Karpas-422 (cell line): ENCODE data around the gene ATP6V0B. TPM values are rescaled to one million over a fixed set of nuclear protein-coding genes. Genes with fewer than 3 reads are reported as not detected.
A peak's percentile ranks its signal among the peaks of the same experiment; 100 is the strongest.

Experiments
- DNase-seq: peaks from one replicate; pipeline ENCODE4 v3.0.0-alpha.2; 2015
- H2AFZ ChIP-seq: fragments of 200-600 bp; sonication (generic); 2 replicates; pipeline ENCODE4 v1.6.1; 2014; ENCODE audit warnings: antibody characterized with exemption, low read length, mixed read lengths
- H3K27ac ChIP-seq: fragments of 200-600 bp; sonication (generic); 2 replicates; pipeline ENCODE4 v1.5.1; 2014; ENCODE audit warnings: mild to moderate bottlenecking, low read length, moderate library complexity
- H3K27me3 ChIP-seq: fragments of 200-600 bp; sonication (generic); 2 replicates; pipeline ENCODE4 v1.6.1; 2014; ENCODE audit warnings: low read length, mixed read lengths
- H3K36me3 ChIP-seq: fragments of 200-600 bp; sonication (generic); 2 replicates; pipeline ENCODE4 v1.6.1; 2014; ENCODE audit warnings: low read length, mixed read lengths; ENCODE audit not compliant: insufficient read depth
- H3K4me1 ChIP-seq: fragments of 200-600 bp; sonication (generic); 2 replicates; pipeline ENCODE4 v1.6.1; 2014; ENCODE audit warnings: mild to moderate bottlenecking, low read length, mixed read lengths
- H3K4me2 ChIP-seq: fragments of 200-600 bp; sonication (generic); 2 replicates; pipeline ENCODE4 v1.6.1; 2014; ENCODE audit warnings: low read length, low read depth, mild to moderate bottlenecking; ENCODE audit not compliant: poor library complexity, severe bottlenecking
- H3K4me3 ChIP-seq: fragments of 200-600 bp; sonication (generic); 2 replicates; pipeline ENCODE4 v1.5.1; 2014; ENCODE audit warnings: mild to moderate bottlenecking, antibody characterized with exemption, low read length, mixed read lengths
- H3K79me2 ChIP-seq: fragments of 200-600 bp; sonication (generic); 2 replicates; pipeline ENCODE4 v1.6.1; 2014; ENCODE audit warnings: mild to moderate bottlenecking, low read length, mixed read lengths
- H3K9ac ChIP-seq: fragments of 200-600 bp; sonication (generic); 2 replicates; pipeline ENCODE4 v1.6.0; 2014; ENCODE audit warnings: low read length
- H3K9me2 ChIP-seq: fragments of 200-600 bp; sonication (generic), shearing (Covaris generic); replicated peaks from 2 replicates; pipeline ENCODE4 v1.6.0; 2014; ENCODE audit warnings: mild to moderate bottlenecking, low read length, moderate library complexity; ENCODE audit not compliant: insufficient read depth
- H3K9me3 ChIP-seq: fragments of 300-700, 200-600 bp; sonication (generic); 2 replicates; pipeline ENCODE4 v1.6.1; 2014; ENCODE audit warnings: low read length, mixed read lengths
- H4K20me1 ChIP-seq: fragments of 200-600 bp; sonication (generic); 2 replicates; pipeline ENCODE4 v1.6.1; 2014; ENCODE audit warnings: mild to moderate bottlenecking, antibody characterized with exemption, low read length, low read depth; ENCODE audit not compliant: insufficient read depth
- total RNA-seq: library from RNA; depleted of rRNA; stranded (reverse); fragments of >200 nt; shearing (Covaris generic); gene quantifications from 2 replicates; pipeline ENCODE4 v1.2.3, GENCODE V29; 2014; ENCODE audit warnings: low replicate concordance

Gene ATP6V0B
- total RNA-seq, 1 experiment from 2014 or later: 386 TPM

DNA sequence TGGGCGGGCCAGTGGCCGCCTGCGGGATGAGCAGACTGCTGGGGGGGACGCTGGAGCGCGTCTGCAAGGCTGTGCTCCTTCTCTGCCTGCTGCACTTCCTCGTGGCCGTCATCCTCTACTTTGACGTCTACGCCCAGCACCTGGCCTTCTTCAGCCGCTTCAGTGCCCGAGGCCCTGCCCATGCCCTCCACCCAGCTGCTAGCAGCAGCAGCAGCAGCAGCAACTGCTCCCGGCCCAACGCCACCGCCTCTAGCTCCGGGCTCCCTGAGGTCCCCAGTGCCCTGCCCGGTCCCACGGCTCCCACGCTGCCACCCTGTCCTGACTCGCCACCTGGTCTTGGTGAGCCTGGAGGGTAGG, 6.4 kb downstream of the ATP6V0B start:
- Histone ChIP-seq H2AFZ (no peak overlapping the region), H3K4me2 (peak overlapping the region; percentile 94), H3K9me2 (no peaks in the 10 kb centered on the region), H3K9ac (peak overlapping the region; percentile 83), H3K79me2 (peaks cover 66% of the 10 kb centered on the region), H3K9me3 (no peaks in the 10 kb centered on the region), H3K27me3 (no peaks in the 10 kb centered on the region), H3K36me3 (peaks cover 12% of the 10 kb centered on the region; the same call in 1 of the 2 replicates), H3K4me3 (peak overlapping the region; percentile 79; the same call in 1 of the 2 replicates), H4K20me1 (peaks cover 8% of the 10 kb centered on the region; the same call in 1 of the 2 replicates), H3K4me1 (peaks cover 47% of the 10 kb centered on the region), H3K27ac (no peak overlapping the region)
- no peak for DNase-seq

- peak overlapping the region; percentile 94 for H3K4me2 ChIP-seq
- H3K9me2 ChIP-seq: no peaks in the 10 kb centered on the region
- H3K4me3 ChIP-seq: no peak overlapping the region
- no peaks in the 10 kb centered on the region for H3K27me3 ChIP-seq
- peaks cover 61% of the 10 kb centered on the region for H3K79me2 ChIP-seq
- peak overlapping the region; percentile 83; the same call in 1 of the 2 replicates for H3K9ac ChIP-seq
- no peak overlapping the region for H3K27ac ChIP-seq
- peaks cover 3% of the 10 kb centered on the region; the same call in 1 of the 2 replicates for H4K20me1 ChIP-seq
- no peak for DNase-seq
- H3K9me3 ChIP-seq: no peaks in the 10 kb centered on the region
- H2AFZ ChIP-seq: no peak overlapping the region
- H3K4me1 ChIP-seq: peaks cover 42% of the 10 kb centered on the region
- peaks cover 6% of the 10 kb centered on the region; the same call in 1 of the 2 replicates for H3K36me3 ChIP-seq
Measured at GRCh38 chr1:43981636-43982035, 6.9 kb downstream of the ATP6V0B start.

GRCh38 chr1:43982241-43982640, 7.5 kb downstream of the ATP6V0B start:
- no peak overlapping the region for H3K4me3 ChIP-seq
- H3K79me2 ChIP-seq: peaks cover 55% of the 10 kb centered on the region
- no peak overlapping the region for H3K4me2 ChIP-seq
- H3K9me2 ChIP-seq: no peaks in the 10 kb centered on the region
- H2AFZ ChIP-seq: no peak overlapping the region
- no peaks in the 10 kb centered on the region for H3K9me3 ChIP-seq
- DNase-seq: no peak
- H3K27me3 ChIP-seq: no peaks in the 10 kb centered on the region
- H4K20me1 ChIP-seq: no peaks in the 10 kb centered on the region; the same call in 1 of the 2 replicates
- no peak overlapping the region for H3K9ac ChIP-seq
- H3K4me1 ChIP-seq: peaks cover 36% of the 10 kb centered on the region
- no peak overlapping the region for H3K27ac ChIP-seq
- peaks cover under 1% of the 10 kb centered on the region; the same call in 1 of the 2 replicates for H3K36me3 ChIP-seq

- Histone ChIP-seq H3K27ac (no peak overlapping the region), H3K4me1 (peaks cover 30% of the 10 kb centered on the region), H3K36me3 (no peaks in the 10 kb centered on the region), H2AFZ (no peak overlapping the region), H3K9me2 (no peaks in the 10 kb centered on the region), H4K20me1 (no peaks in the 10 kb centered on the region; the same call in 1 of the 2 replicates), H3K4me3 (no peak overlapping the region), H3K4me2 (no peak overlapping the region), H3K9ac (no peak overlapping the region), H3K9me3 (no peaks in the 10 kb centered on the region), H3K27me3 (no peaks in the 10 kb centered on the region), H3K79me2 (peaks cover 51% of the 10 kb centered on the region)
- DNase-seq: no peak
Measured at GRCh38 chr1:43982808-43983207, 8.0 kb downstream of the ATP6V0B start.

- Histone ChIP-seq H2AFZ (no peak overlapping the region), H3K36me3 (no peaks in the 10 kb centered on the region), H3K9ac (no peak overlapping the region), H3K9me2 (no peaks in the 10 kb centered on the region), H3K4me1 (peaks cover 24% of the 10 kb centered on the region), H3K9me3 (no peaks in the 10 kb centered on the region), H3K4me2 (no peak overlapping the region), H3K27ac (no peak overlapping the region), H3K27me3 (no peaks in the 10 kb centered on the region), H3K79me2 (peaks cover 46% of the 10 kb centered on the region), H4K20me1 (no peaks in the 10 kb centered on the region), H3K4me3 (no peak overlapping the region)
- DNase-seq: no peak
Measured at GRCh38 chr1:43983253-43983899, 8.6 kb downstream of the ATP6V0B start.

DNA sequence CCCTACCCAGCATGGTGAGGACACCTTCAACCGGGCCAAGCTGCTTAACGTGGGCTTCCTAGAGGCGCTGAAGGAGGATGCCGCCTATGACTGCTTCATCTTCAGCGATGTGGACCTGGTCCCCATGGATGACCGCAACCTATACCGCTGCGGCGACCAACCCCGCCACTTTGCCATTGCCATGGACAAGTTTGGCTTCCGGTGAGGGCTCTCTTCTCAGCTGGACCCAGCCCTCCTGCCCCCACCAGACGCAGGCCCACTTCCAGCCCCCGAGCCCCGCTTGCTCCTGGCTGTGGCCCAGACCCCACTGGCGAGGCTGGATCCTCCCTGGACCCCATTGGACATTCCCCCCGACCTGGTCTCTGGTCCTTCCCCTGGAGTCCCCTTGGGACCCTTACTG, 10.1 kb downstream of the ATP6V0B start:
- Histone ChIP-seq H3K9me2 (no peaks in the 10 kb centered on the region), H3K36me3 (no peaks in the 10 kb centered on the region), H3K4me3 (no peak overlapping the region), H3K79me2 (peaks cover 36% of the 10 kb centered on the region), H3K9me3 (no peaks in the 10 kb centered on the region), H3K9ac (no peak overlapping the region), H2AFZ (no peak overlapping the region), H3K4me1 (peaks cover 18% of the 10 kb centered on the region), H3K4me2 (no peak overlapping the region), H4K20me1 (no peaks in the 10 kb centered on the region), H3K27me3 (no peaks in the 10 kb centered on the region), H3K27ac (no peak overlapping the region)
- DNase-seq: no peak

GRCh38 chr1:43985984-43986595, 11.3 kb downstream of the ATP6V0B start:
- Histone ChIP-seq H4K20me1 (no peaks in the 10 kb centered on the region), H2AFZ (no peak overlapping the region), H3K79me2 (peaks cover 24% of the 10 kb centered on the region), H3K4me1 (peaks cover 14% of the 10 kb centered on the region), H3K4me3 (no peak overlapping the region), H3K27ac (no peak overlapping the region), H3K36me3 (no peaks in the 10 kb centered on the region), H3K4me2 (no peak overlapping the region), H3K9me2 (no peaks in the 10 kb centered on the region), H3K9me3 (no peaks in the 10 kb centered on the region), H3K9ac (no peak overlapping the region), H3K27me3 (no peaks in the 10 kb centered on the region)
- no peak for DNase-seq

DNA sequence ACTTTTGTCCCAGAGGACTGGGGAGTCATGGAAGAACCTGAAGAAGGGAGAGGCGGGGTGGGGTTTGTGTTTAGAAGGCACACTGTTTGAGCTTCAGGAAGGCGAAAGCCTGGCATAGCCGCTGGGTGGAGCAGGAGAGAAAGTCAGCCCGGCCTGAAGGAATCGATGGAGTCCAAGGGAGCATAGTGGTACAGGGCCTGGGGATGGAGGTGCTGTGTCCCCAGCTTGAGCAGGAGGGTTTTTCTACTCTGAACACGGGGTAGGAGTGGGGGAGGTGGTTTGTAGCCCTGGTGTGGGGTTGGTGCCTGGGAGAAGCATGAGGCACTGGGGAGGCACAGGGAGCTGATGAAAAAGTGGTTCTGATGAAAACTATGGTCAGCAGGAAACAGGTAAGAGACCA, 12.0 kb downstream of the ATP6V0B start:
- no peak overlapping the region for H3K27ac ChIP-seq
- no peak overlapping the region for H3K9ac ChIP-seq
- DNase-seq: no peak
- no peak overlapping the region for H3K4me2 ChIP-seq
- H3K79me2 ChIP-seq: peaks cover 18% of the 10 kb centered on the region
- no peak overlapping the region for H2AFZ ChIP-seq
- peaks cover 13% of the 10 kb centered on the region for H3K4me1 ChIP-seq
- H3K27me3 ChIP-seq: no peaks in the 10 kb centered on the region
- H3K4me3 ChIP-seq: no peak overlapping the region
- no peaks in the 10 kb centered on the region for H3K36me3 ChIP-seq
- H4K20me1 ChIP-seq: no peaks in the 10 kb centered on the region
- H3K9me2 ChIP-seq: no peaks in the 10 kb centered on the region
- H3K9me3 ChIP-seq: no peaks in the 10 kb centered on the region
